Adrenal gland (tissue), 12 donors: ENCODE data around the gene FOXP2. TPM values are rescaled to one million over a fixed set of nuclear protein-coding genes. Genes with fewer than 3 reads are reported as not detected.

ENCODE experiments used
- DNase-seq, 7 donors: peaks; one replicate each; pipeline ENCODE4 v3.0.0-alpha.2; 2019 to 2020
- H3K27ac ChIP-seq, 5 donors: fragments of 200-600 bp; sonication (generic) in 4 of 5; 1 replicate in 3 of 5; 2 replicates in 2 of 5; pipeline versions ENCODE4 v1.5.1 to v1.8.0; 2016 to 2020; ENCODE audit warnings: mild to moderate bottlenecking in 1 of 5
- H3K27me3 ChIP-seq: fragments of 200-600 bp; 2 replicates; pipeline ENCODE4 v1.8.0; 2021
- H3K36me3 ChIP-seq, 2 donors: fragments of 200-600 bp; replicated peaks in 1 of 2; 1 replicate in 1 of 2; 2 replicates in 1 of 2; pipeline versions ENCODE4 v1.5.1 to v1.8.0; 2018 to 2022
- H3K4me1 ChIP-seq, 2 donors: fragments of 200-600 bp; replicated peaks in 1 of 2; 1 replicate in 1 of 2; 2 replicates in 1 of 2; pipeline versions ENCODE4 v1.5.1 to v1.8.0; 2018 to 2021
- H3K4me3 ChIP-seq, 4 donors: fragments of 200-600 bp; sonication (generic) in 3 of 4; one replicate each; pipeline ENCODE4 v1.5.1; 2016 to 2018
- H3K9me3 ChIP-seq, 3 donors: fragments of 200-600 bp; sonication (generic) in 1 of 3; replicated peaks in 1 of 3; 1 replicate in 2 of 3; 2 replicates in 1 of 3; pipeline versions ENCODE4 v1.5.1 to v1.8.0; 2016 to 2021
- POLR2A ChIP-seq, 2 donors: fragments of 450-650 bp; IDR thresholded peaks; one replicate each; pipeline ENCODE4 v1.6.1; 2017; ENCODE audit warnings: antibody characterized with exemption in 2 of 2, mild to moderate bottlenecking in 2 of 2, moderate library complexity in 1 of 2
- WGBS, 4 donors: extraction: QIAGEN DNeasy Blood & Tissue Kit in 2 of 4; methylation state at CpG; one replicate each; pipeline versions ENCODE4 v1.1.5 to v1.1.7; 2013 to 2017; 5-methylcytosine and 5-hydroxymethylcytosine counted together
- intact Hi-C, 2 donors: fragments of 100-400 bp; cut with DNase I; formaldehyde crosslinking; loops; one replicate each; pipeline versions ENCODE4 v1.14.1 to v1.15.0; 2022 to 2023
- polyA plus RNA-seq, 3 donors: library from polyadenylated mRNA; stranded (reverse); fragments of 200-250 nt in 2 of 3; fragments of 350-450 nt in 1 of 3; fragmentation: Illumina TruSeq in 1 of 3; extraction: RNeasy Lipid Tissue Mini Kit (QIAGEN cat#74804) in 1 of 3; gene quantifications; one replicate each; pipeline ENCODE4 v1.2.3, GENCODE V29; 2013 to 2014
- total RNA-seq, 9 donors: library from RNA; depleted of rRNA in 4 of 9; stranded (reverse); fragments of >200 nt in 4 of 9; fragments of 120-200 nt in 1 of 9; fragmentation: NEBNext Ultra II Directional in 1 of 9; extraction: Animal tissue kit (Norgen Biotek cat#: 25700) in 1 of 9; gene quantifications; one replicate each; pipeline versions ENCODE4 v1.1.0 to v1.2.4, GENCODE V29; 2013 to 2023
- TF ChIP-seq, protein P1 (sequence below), 6 experiments: fragments of 450-650 bp in 4 of 6; fragments of 200-600 bp in 2 of 6; sonication (generic) in 1 of 6; IDR thresholded peaks; 1 replicate in 5 of 6; 2 replicates in 1 of 6; pipeline versions ENCODE4 v1.5.1 to v1.8.0; 2016 to 2021; ENCODE audit warnings: antibody characterized with exemption in 6 of 6, mild to moderate bottlenecking in 2 of 6, moderate library complexity in 1 of 6
- donor health status: healthy with polysubstance abuse.
- donor health status: Bipolar disorder and iron deficiency.
- donor health status: DM: yes; HTN: yes; CAD: no.
- donor health status: DM: no; HTN: no; CAD: no.
- donor health status: DM: no; HTN: no; CAD: no.
- donor health status: DM: yes; HTN: yes; CAD: no.

FOXP2 gene
- total and polyA plus RNA-seq, 12 donors, result 1.1 to 14.5 (median 2.7) TPM

DNA sequence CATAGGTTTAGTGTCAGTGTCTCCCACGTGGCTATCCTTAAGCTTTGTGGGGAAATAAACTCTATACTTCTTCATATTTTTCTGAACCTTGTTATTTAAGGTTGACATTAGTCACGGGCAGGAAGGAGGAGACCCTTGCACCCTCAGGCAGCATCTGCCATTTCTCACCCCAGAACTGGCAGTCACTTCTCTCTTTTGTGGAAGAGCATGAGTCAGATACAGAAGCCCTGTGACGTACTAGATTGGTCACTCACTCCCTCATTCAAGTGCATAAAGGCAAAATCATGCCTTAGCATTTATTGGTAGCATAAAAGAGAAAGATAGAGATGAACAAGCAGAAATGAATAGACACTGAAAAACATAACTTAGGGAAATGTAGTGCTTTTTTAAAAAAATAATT is 301.3 kb downstream of the FOXP2 start:
- Histone ChIP-seq H3K27ac (no peak overlapping the region), H3K27me3 (no peaks in the 10 kb centered on the region), H3K36me3 (no peaks in the 10 kb centered on the region), H3K9me3 (no peaks in the 10 kb centered on the region), H3K4me1 (no peaks in the 10 kb centered on the region), H3K4me3 (no peak overlapping the region)
- no peak for TF ChIP-seq POLR2A (IDR thresholded peaks at IDR 0.05)
- TF ChIP-seq, protein P1, sequence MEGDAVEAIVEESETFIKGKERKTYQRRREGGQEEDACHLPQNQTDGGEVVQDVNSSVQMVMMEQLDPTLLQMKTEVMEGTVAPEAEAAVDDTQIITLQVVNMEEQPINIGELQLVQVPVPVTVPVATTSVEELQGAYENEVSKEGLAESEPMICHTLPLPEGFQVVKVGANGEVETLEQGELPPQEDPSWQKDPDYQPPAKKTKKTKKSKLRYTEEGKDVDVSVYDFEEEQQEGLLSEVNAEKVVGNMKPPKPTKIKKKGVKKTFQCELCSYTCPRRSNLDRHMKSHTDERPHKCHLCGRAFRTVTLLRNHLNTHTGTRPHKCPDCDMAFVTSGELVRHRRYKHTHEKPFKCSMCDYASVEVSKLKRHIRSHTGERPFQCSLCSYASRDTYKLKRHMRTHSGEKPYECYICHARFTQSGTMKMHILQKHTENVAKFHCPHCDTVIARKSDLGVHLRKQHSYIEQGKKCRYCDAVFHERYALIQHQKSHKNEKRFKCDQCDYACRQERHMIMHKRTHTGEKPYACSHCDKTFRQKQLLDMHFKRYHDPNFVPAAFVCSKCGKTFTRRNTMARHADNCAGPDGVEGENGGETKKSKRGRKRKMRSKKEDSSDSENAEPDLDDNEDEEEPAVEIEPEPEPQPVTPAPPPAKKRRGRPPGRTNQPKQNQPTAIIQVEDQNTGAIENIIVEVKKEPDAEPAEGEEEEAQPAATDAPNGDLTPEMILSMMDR (IDR thresholded peaks at IDR 0.05), result no peak
- 36 to 51% (median 43%) methylated on average over 3 of the region's 3 CpGs for WGBS, 4 donors
- intact Hi-C loops, result no loop called here
- DNase-seq, result no peak

DNA sequence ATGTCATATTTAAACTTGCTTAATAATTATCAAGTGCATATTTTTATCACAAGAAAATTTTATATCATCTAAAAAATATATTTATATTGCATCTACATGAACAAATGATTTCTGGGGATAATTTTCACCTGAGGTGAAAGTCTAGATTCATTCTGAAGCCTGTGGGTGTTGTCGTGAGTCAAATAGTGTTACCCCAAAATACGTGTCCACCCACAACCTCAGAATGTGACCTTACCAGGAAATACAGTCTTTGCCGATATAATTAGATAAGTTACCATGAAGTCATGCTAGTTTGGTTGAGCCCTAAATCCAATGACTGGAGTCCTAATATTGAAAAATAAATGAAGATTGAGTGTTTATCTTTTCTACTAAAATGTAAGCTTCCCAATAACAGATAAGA is 304.2 kb downstream of the FOXP2 start:
- no peak for TF ChIP-seq POLR2A (IDR thresholded peaks at IDR 0.05)
- TF ChIP-seq, protein P1 (IDR thresholded peaks at IDR 0.05), result no peak
- H3K4me1 ChIP-seq, result no peaks in the 10 kb centered on the region
- no peaks in the 10 kb centered on the region for H3K9me3 ChIP-seq
- 78 to 84% (median 81%) methylated on average over 3 of the region's 3 CpGs for WGBS, 4 donors
- H3K36me3 ChIP-seq, result no peaks in the 10 kb centered on the region
- H3K27me3 ChIP-seq, result no peaks in the 10 kb centered on the region
- H3K4me3 ChIP-seq, result no peak overlapping the region
- H3K27ac ChIP-seq, result no peak overlapping the region
- intact Hi-C loops, result no loop called here
- no peak for DNase-seq

DNA sequence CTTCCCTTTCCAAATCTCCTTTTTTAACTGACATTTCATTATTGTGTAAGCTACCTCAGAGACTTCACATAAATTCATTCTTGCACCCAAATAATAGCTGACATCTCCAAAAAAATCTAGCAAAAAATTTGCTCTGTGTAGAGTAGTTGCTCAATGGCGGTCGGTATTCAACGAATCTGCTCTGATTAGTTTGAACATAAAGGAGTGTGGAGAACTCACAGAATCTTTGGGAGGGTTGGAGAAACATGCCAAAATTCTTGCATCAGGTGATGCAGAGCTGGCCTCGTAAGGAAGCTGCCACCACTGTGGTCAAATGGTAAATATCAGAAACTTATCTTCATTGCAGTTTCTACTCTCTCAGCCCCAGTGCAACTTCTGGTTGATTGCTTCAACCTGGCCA is 306.1 kb downstream of the FOXP2 start:
- DNase-seq, result no peak
- Histone ChIP-seq H3K4me3 (no peak overlapping the region), H3K27me3 (no peaks in the 10 kb centered on the region), H3K36me3 (no peaks in the 10 kb centered on the region), H3K27ac (no peak overlapping the region), H3K9me3 (no peaks in the 10 kb centered on the region), H3K4me1 (no peaks in the 10 kb centered on the region)
- intact Hi-C loops, result no loop called here
- TF ChIP-seq POLR2A (IDR thresholded peaks at IDR 0.05), result no peak
- TF ChIP-seq, protein P1 (IDR thresholded peaks at IDR 0.05), result no peak
- WGBS, 4 donors, result 62 to 69% (median 67%) methylated on average over 4 of the region's 4 CpGs

DNA sequence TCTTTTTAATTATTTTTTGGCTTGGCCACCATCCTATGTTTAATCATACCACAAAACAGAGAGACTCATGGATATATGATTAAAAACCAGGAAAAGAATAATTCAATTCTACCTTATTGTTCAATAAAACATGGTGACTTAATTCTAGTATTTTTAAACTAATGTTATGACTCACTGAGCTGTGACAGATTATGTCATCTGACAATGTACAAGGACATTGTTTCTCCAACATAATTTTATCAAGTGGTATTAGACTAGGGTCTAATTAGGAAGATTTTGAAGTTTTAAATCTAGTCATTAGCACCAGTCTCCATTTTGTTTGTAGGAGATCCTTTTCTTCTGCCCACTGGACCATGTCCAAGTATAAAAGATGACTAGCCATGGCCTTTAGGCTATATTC is 307.9 kb downstream of the FOXP2 start:
- Histone ChIP-seq H3K4me3 (no peak overlapping the region), H3K27ac (no peak overlapping the region), H3K27me3 (no peaks in the 10 kb centered on the region), H3K36me3 (no peaks in the 10 kb centered on the region), H3K4me1 (no peaks in the 10 kb centered on the region), H3K9me3 (no peaks in the 10 kb centered on the region)
- no peak for DNase-seq
- intact Hi-C loops, result no loop called here
- TF ChIP-seq POLR2A (IDR thresholded peaks at IDR 0.05), result no peak
- TF ChIP-seq, protein P1 (IDR thresholded peaks at IDR 0.05), result no peak
